PFSK-1 (cell line): Measurements from ENCODE around the gene EBF4.

Experiments
- FOXP2 ChIP-seq: optimal IDR thresholded peaks from 2 replicates; pipeline ENCODE3; 2011; ENCODE audit warnings: borderline replicate concordance, control low read depth, inconsistent platforms; ENCODE audit not compliant: insufficient read depth; ENCODE audit errors: extremely low read length, extremely low read depth
- POLR2AphosphoS5 ChIP-seq: IDR thresholded peaks from 2 replicates; pipeline ENCODE4 v1.6.1; 2012; ENCODE audit warnings: low read depth, mild to moderate bottlenecking, control low read depth, low read length, moderate library complexity
- REST ChIP-seq, 2 experiments: IDR thresholded peaks; 2 replicates each; pipeline versions ENCODE4 v1.6.1 to v1.8.0; 2011 to 2012; ENCODE audit warnings: low read depth in 2 of 2, low read length in 2 of 2, control low read depth in 1 of 2, inconsistent platforms in 1 of 2, mild to moderate bottlenecking in 1 of 2, moderate library complexity in 1 of 2; ENCODE audit not compliant: insufficient read depth in 1 of 2
- SIN3A ChIP-seq: IDR thresholded peaks from 2 replicates; pipeline ENCODE4 v1.6.1; 2012; ENCODE audit warnings: mild to moderate bottlenecking, low read length, moderate library complexity, borderline replicate concordance; ENCODE audit not compliant: insufficient read depth
- TAF1 ChIP-seq: IDR thresholded peaks from 2 replicates; pipeline ENCODE4 v1.6.1; 2012; ENCODE audit warnings: low read length, control low read depth, borderline replicate concordance; ENCODE audit not compliant: insufficient read depth

EBF4 gene

GRCh38 chr20:2739042-2739398 is 46.4 kb downstream of the EBF4 start:
- TF ChIP-seq SIN3A = no peak
- no peak for TF ChIP-seq TAF1
- TF ChIP-seq REST (IDR thresholded peaks at IDR 0.05; ENCODE audit: insufficient read depth in 1 of 2, low read depth in 2 of 2, low read length in 2 of 2) = no peak
- TF ChIP-seq FOXP2 = no peak
- TF ChIP-seq POLR2AphosphoS5 = no peak

GRCh38 chr20:2740702-2741101 is 48.1 kb downstream of the EBF4 start:
- no peak for TF ChIP-seq TAF1
- no peak for TF ChIP-seq SIN3A
- TF ChIP-seq REST (IDR thresholded peaks at IDR 0.05; ENCODE audit: insufficient read depth in 1 of 2, low read depth in 2 of 2, low read length in 2 of 2) = no peak
- no peak for TF ChIP-seq POLR2AphosphoS5
- no peak for TF ChIP-seq FOXP2

GRCh38 chr20:2741463-2741862 is 48.9 kb downstream of the EBF4 start:
- TF ChIP-seq FOXP2 = no peak
- TF ChIP-seq SIN3A = no peak
- no peak for TF ChIP-seq POLR2AphosphoS5
- no peak for TF ChIP-seq TAF1
- no peak for TF ChIP-seq REST (IDR thresholded peaks at IDR 0.05; ENCODE audit: insufficient read depth in 1 of 2, low read depth in 2 of 2, low read length in 2 of 2)

- TF ChIP-seq SIN3A (no peak), POLR2AphosphoS5 (no peak), REST (IDR thresholded peaks at IDR 0.05; ENCODE audit: insufficient read depth in 1 of 2, low read depth in 2 of 2, low read length in 2 of 2) (no peak), TAF1 (no peak), FOXP2 (no peak)
Observed at GRCh38 chr20:2741881-2742280, 49.3 kb downstream of the EBF4 start.

GRCh38 chr20:2742431-2742830 is 49.9 kb downstream of the EBF4 start:
- TF ChIP-seq FOXP2 = no peak
